HEK293 (cell line): ENCODE data around the gene IBSP.

Source experiments
- ATF2 ChIP-seq: fragments of 450-650 bp; formaldehyde crosslinking; IDR thresholded peaks from 2 replicates; pipeline ENCODE4 v1.5.1; 2016; ENCODE audit warnings: missing biosample characterization, missing genetic modification characterization, low read depth
- BCL11A ChIP-seq: fragments of 450-650 bp; formaldehyde crosslinking; IDR thresholded peaks from 2 replicates; pipeline ENCODE4 v1.5.1; 2016; ENCODE audit warnings: low read depth, missing biosample characterization, missing genetic modification characterization
- CTCF ChIP-seq: fragments of 450-650 bp; formaldehyde crosslinking; IDR thresholded peaks from 2 replicates; pipeline ENCODE4 v1.5.1; 2016; ENCODE audit warnings: missing biosample characterization, missing genetic modification characterization
- HOXA7 ChIP-seq: sonication (generic); formaldehyde crosslinking; IDR thresholded peaks from 2 replicates; pipeline ENCODE4 v1.8.1; 2022; ENCODE audit warnings: missing genetic modification reagents, borderline replicate concordance
- KLF16 ChIP-seq: fragments of 450-650 bp; formaldehyde crosslinking; IDR thresholded peaks from 2 replicates; pipeline ENCODE4 v1.5.1; 2017; ENCODE audit warnings: missing biosample characterization, missing genetic modification characterization
- SETDB1 ChIP-seq: IDR thresholded peaks from one replicate; pipeline ENCODE4 v1.6.1; 2017; ENCODE audit warnings: mild to moderate bottlenecking, low read length, moderate library complexity, mixed read lengths; ENCODE audit not compliant: insufficient read length
- YY1 ChIP-seq: fragments of 450-650 bp; formaldehyde crosslinking; IDR thresholded peaks from 2 replicates; pipeline ENCODE4 v1.5.1; 2018; ENCODE audit warnings: missing biosample characterization, missing genetic modification characterization
- ZBTB8A ChIP-seq: fragments of 450-650 bp; formaldehyde crosslinking; IDR thresholded peaks from 2 replicates; pipeline ENCODE4 v1.5.1; 2016; ENCODE audit warnings: missing biosample characterization, missing genetic modification characterization
- ZNF121 ChIP-seq: fragments of 450-650 bp; formaldehyde crosslinking; IDR thresholded peaks from 2 replicates; pipeline ENCODE4 v1.5.1; 2016; ENCODE audit warnings: missing biosample characterization, missing genetic modification characterization
- ZNF530 ChIP-seq: fragments of 450-650 bp; formaldehyde crosslinking; IDR thresholded peaks from 2 replicates; pipeline ENCODE4 v1.5.1; 2016; ENCODE audit warnings: low read depth, missing biosample characterization, missing genetic modification characterization
- ZSCAN4 ChIP-seq: fragments of 450-650 bp; formaldehyde crosslinking; IDR thresholded peaks from 2 replicates; pipeline ENCODE4 v1.5.1; 2017; ENCODE audit warnings: missing biosample characterization, missing genetic modification characterization

- TF ChIP-seq HOXA7 (CRISPR knock-in tag) (no peak), ZSCAN4 (tag by site-specific recombination) (no peak), ZBTB8A (tag by site-specific recombination) (no peak), CTCF (tag by site-specific recombination) (no peak), YY1 (tag by site-specific recombination) (no peak), KLF16 (tag by site-specific recombination) (no peak), SETDB1 (no peak), ZNF530 (tag by site-specific recombination) (no peak), ZNF121 (tag by site-specific recombination) (no peak), BCL11A (tag by site-specific recombination) (no peak), ATF2 (tag by site-specific recombination) (no peak)
These were observed 40.8 kb downstream of the IBSP start for GRCh38 chr4:87840149-87840548.
